ENCODE data around the gene VEGFA.

- TF ChIP-seq EZH2 (IDR thresholded peaks at IDR 0.05; ENCODE audit: insufficient read depth, poor library complexity, severe bottlenecking) (no peak), EZH2phosphoT487 (IDR thresholded peaks at IDR 0.05; ENCODE audit: insufficient read depth, low read depth) (no peak)
These were observed 9.8 kb downstream of the VEGFA start for GRCh38 chr6:43779852-43780236.

Measured in GM23248 (cell line).